Ishikawa (cell line): ENCODE results near the gene TRIP10.

Source experiments
- CEBPB ChIP-seq: IDR thresholded peaks from 2 replicates; pipeline ENCODE4 v1.6.1; 2012
- CREB1 ChIP-seq: IDR thresholded peaks from 2 replicates; pipeline ENCODE4 v1.6.1; 2012; ENCODE audit warnings: low read depth
- EP300 ChIP-seq: IDR thresholded peaks from 2 replicates; pipeline ENCODE4 v1.6.1; 2012; ENCODE audit warnings: borderline replicate concordance
- NFIC ChIP-seq: IDR thresholded peaks from 2 replicates; pipeline ENCODE4 v1.6.1; 2012
- TCF12 ChIP-seq: IDR thresholded peaks from 2 replicates; pipeline ENCODE4 v1.6.1; 2012; ENCODE audit warnings: low read depth
- ZBTB7A ChIP-seq: IDR thresholded peaks from 2 replicates; pipeline ENCODE4 v1.6.1; 2012; ENCODE audit warnings: low read depth

DNA sequence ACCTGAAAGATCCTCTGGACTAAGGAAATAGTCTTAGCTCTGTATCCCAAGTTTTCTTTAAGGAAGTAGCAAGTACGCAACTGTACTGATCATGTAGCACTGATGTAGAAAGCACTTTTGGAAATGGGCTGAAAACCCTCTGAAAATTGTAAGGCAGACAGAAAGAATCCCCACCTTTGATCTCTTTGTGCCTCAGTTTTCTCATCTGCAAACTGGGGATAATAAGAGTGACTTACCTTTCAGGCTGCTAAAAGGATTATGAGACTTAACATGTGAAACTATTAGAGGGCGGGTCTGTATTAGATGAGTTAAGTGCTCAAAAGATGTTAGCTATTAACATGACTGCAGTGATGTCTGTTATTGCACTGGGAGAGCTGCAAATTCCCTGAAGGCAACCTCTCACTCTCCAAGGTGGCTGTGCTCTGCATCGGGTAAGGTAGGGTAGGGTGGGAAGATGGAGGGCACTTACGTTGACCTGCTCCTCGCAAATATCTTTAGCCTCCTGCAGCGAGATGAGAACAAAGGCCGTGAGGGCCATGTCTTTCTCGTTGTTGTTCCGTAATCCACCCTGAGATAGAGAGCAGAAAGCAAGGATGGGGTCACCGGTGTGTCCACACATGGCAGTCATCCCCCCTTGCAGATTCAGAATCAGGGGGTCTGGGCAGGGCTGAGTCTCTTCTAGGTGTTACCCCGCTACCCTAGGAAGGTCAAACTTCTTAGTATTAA lies 49.2 kb upstream of the TRIP10 start:
- TF ChIP-seq TCF12 (no peak), CREB1 (no peak), CEBPB (no peak), EP300 (no peak), ZBTB7A (no peak), NFIC (no peak)
